Smooth muscle cell of bladder (primary cell): ENCODE data around the gene RPL29. TPM values are rescaled to one million over a fixed set of nuclear protein-coding genes. Genes with fewer than 3 reads are reported as not detected.

Source experiments
- total RNA-seq: library from RNA; depleted of rRNA; stranded (reverse); fragments of >200 nt; gene quantifications from 2 replicates; pipeline ENCODE4 v1.2.3, GENCODE V29; 2014

The RPL29 gene
- total RNA-seq: 1,499 and 1,836 TPM in 2 replicates

GRCh38 chr3:51995346-51996163, at the start of gene RPL29:
TSS of gene RPL29 (minus strand) at chr3:51995895. CDS start at chr3:51995461, 434 bp downstream.

GRCh38 chr3:51982838-51983577, 12.7 kb downstream of the RPL29 start, which contains the start of gene ACY1:
TSS of gene ACY1 (plus strand) at chr3:51983535. CDS start at chr3:51984065, 530 bp downstream.

GRCh38 chr3:51974963-51975851, 20.5 kb downstream of the RPL29 start, which contains the start of gene ABHD14A:
TSS of gene ABHD14A (plus strand) at chr3:51975064. CDS start at chr3:51975136, 72 bp downstream.

GRCh38 chr3:51967384-51968169, 28.1 kb downstream of the RPL29 start, which contains the start of gene PCBP4:
TSS of gene PCBP4 (minus strand) at chr3:51967454. CDS start at chr3:51961240, 6,214 bp downstream.

GRCh38 chr3:51955175-51955892, 40.4 kb downstream of the RPL29 start, which contains the start of gene GPR62:
TSS of gene GPR62 (plus strand) at chr3:51955381. CDS start at chr3:51955653, 272 bp downstream.

Other genes starting within 250 kb of the RPL29 start
- not detected in 2 replicates for gene IQCF6, start 216.7 kb downstream of the RPL29 start, total RNA-seq
- not detected in 2 replicates for gene IQCF2, start 134.3 kb downstream of the RPL29 start, total RNA-seq
- not detected in 2 replicates for gene IQCF5, start 120.3 kb downstream of the RPL29 start, total RNA-seq
- not detected in 2 replicates for gene IQCF1, start 92.5 kb downstream of the RPL29 start, total RNA-seq
- gene RRP9, start 54.0 kb downstream of the RPL29 start, total RNA-seq: 28.4 and 42.2 TPM in 2 replicates
- 20.1 and 23.6 TPM in 2 replicates for gene PARP3, start 53.5 kb downstream of the RPL29 start, total RNA-seq
- gene GPR62, start 40.5 kb downstream of the RPL29 start, total RNA-seq: under 0.01 and 0.09 TPM in 2 replicates
- 27.9 and 29.8 TPM in 2 replicates for gene PCBP4, start 28.4 kb downstream of the RPL29 start, total RNA-seq
- gene ABHD14B, start 21.8 kb downstream of the RPL29 start, total RNA-seq: 17.5 and 20.3 TPM in 2 replicates
- 8.7 and 10.2 TPM in 2 replicates for gene ABHD14A, start 20.8 kb downstream of the RPL29 start, total RNA-seq
- gene ACY1, start 12.4 kb downstream of the RPL29 start, total RNA-seq: 28.7 and 37.9 TPM in 2 replicates
- 4.1 and 5.8 TPM in 2 replicates for gene DUSP7, start 60.7 kb upstream of the RPL29 start, total RNA-seq
- gene POC1A, start 158.5 kb upstream of the RPL29 start, total RNA-seq: 3.8 and 4.6 TPM in 2 replicates
- gene ALAS1, start 202.3 kb upstream of the RPL29 start, total RNA-seq: 38.2 and 44.9 TPM in 2 replicates
- under 0.01 TPM in 1 of 2 replicates, not detected in the other for gene TLR9, start 229.8 kb upstream of the RPL29 start, total RNA-seq
- gene TWF2, start 243.3 kb upstream of the RPL29 start, total RNA-seq: 62.7 and 92.0 TPM in 2 replicates
- 21.0 and 26.8 TPM in 2 replicates for gene PPM1M, start 249.9 kb upstream of the RPL29 start, total RNA-seq